IMR-90 (cell line): Measurements from ENCODE around the gene GAL3ST1. TPM values are rescaled to one million over a fixed set of nuclear protein-coding genes. Genes with fewer than 3 reads are reported as not detected.

Experiments used
- ATAC-seq: fragments of 200-7000 bp; cut with Tn5 transposase; 2 replicates; pipeline ENCODE4 v1.9.1; 2020; ENCODE audit warnings: low read depth, mild to moderate bottlenecking, moderate library complexity
- BruUV-seq: library from RNA; stranded (reverse); fragments of 400-500 nt; replicated peaks from 2 replicates; lab custom pipeline; 2021; lab: Mats Ljungman, UMichigan
- CTCF ChIA-PET: fragments of 300-600 bp; formaldehyde crosslinking; extraction: SDS; loops from one replicate; lab custom pipeline; 2021; ENCODE audit warnings: antibody characterized with exemption; lab: Yijun Ruan, JAX
- POLR2A ChIA-PET: fragments of 300-600 bp; sonication (Branson Sonifier 250); formaldehyde crosslinking; loops from one replicate; lab custom pipeline; 2022; ENCODE audit warnings: antibody characterized with exemption; ENCODE audit not compliant: unreplicated experiment; lab: Charles Lee
- DNase-seq: peaks from one replicate; pipeline ENCODE4 v3.0.0; 2013
- H2AFZ ChIP-seq: replicated peaks from 2 replicates; pipeline ENCODE3; 2013; ENCODE audit warnings: low read length, mild to moderate bottlenecking; ENCODE audit not compliant: poor library complexity
- H2AK5ac ChIP-seq: 2 replicates; pipeline ENCODE4 v1.6.1; 2013; ENCODE audit warnings: low read depth, low read length, inconsistent platforms
- H2AK9ac ChIP-seq: replicated peaks from 2 replicates; pipeline ENCODE3; 2013; ENCODE audit warnings: mild to moderate bottlenecking, low read depth, low read length, moderate library complexity; ENCODE audit not compliant: poor library complexity
- H2BK120ac ChIP-seq: 2 replicates; pipeline ENCODE4 v1.6.1; 2013; ENCODE audit warnings: low read depth, low read length, inconsistent platforms
- H2BK15ac ChIP-seq: 3 replicates; pipeline ENCODE4 v1.6.1; 2013; ENCODE audit warnings: low read depth, low read length, inconsistent platforms
- H2BK20ac ChIP-seq: 2 replicates; pipeline ENCODE4 v1.6.1; 2013; ENCODE audit warnings: low read depth, mild to moderate bottlenecking, inconsistent platforms, low read length, moderate library complexity
- H2BK5ac ChIP-seq: 2 replicates; pipeline ENCODE4 v1.6.1; 2013; ENCODE audit warnings: mild to moderate bottlenecking, low read depth, low read length, inconsistent platforms; ENCODE audit not compliant: poor library complexity, severe bottlenecking
- H3K14ac ChIP-seq: replicated peaks from 2 replicates; pipeline ENCODE4 v1.6.1; 2013; ENCODE audit warnings: low read depth, low read length, inconsistent platforms
- H3K18ac ChIP-seq: 2 replicates; pipeline ENCODE4 v1.6.1; 2013; ENCODE audit warnings: low read depth, low read length, control low read depth
- H3K23ac ChIP-seq: 2 replicates; pipeline ENCODE4 v1.6.1; 2013; ENCODE audit warnings: low read depth, low read length, inconsistent platforms
- H3K27ac ChIP-seq: 2 replicates; pipeline ENCODE4 v1.5.1; 2013; ENCODE audit warnings: mild to moderate bottlenecking, control low read depth, low read length; ENCODE audit not compliant: insufficient read depth
- H3K27me3 ChIP-seq: 2 replicates; pipeline ENCODE4 v1.6.1; 2013; ENCODE audit warnings: low read length; ENCODE audit not compliant: control insufficient read depth, insufficient read depth
- H3K36me3 ChIP-seq: 2 replicates; pipeline ENCODE4 v1.6.1; 2013; ENCODE audit warnings: low read length, mixed read lengths; ENCODE audit not compliant: control insufficient read depth, insufficient read depth
- H3K4ac ChIP-seq: 2 replicates; pipeline ENCODE4 v1.6.1; 2013; ENCODE audit warnings: low read depth, low read length, inconsistent platforms
- H3K4me1 ChIP-seq: 2 replicates; pipeline ENCODE4 v1.6.1; 2013; ENCODE audit warnings: low read length, mixed read lengths; ENCODE audit not compliant: control insufficient read depth, insufficient read depth
- H3K4me2 ChIP-seq: 2 replicates; pipeline ENCODE4 v1.6.1; 2013; ENCODE audit warnings: low read depth, mild to moderate bottlenecking, control low read depth, low read length, moderate library complexity
- H3K4me3 ChIP-seq: 2 replicates; pipeline ENCODE4 v1.5.1; 2013; ENCODE audit warnings: low read depth, mild to moderate bottlenecking, control low read depth, low read length, moderate library complexity; ENCODE audit not compliant: insufficient read depth
- H3K56ac ChIP-seq: 2 replicates; pipeline ENCODE4 v1.6.1; 2013; ENCODE audit warnings: low read length, inconsistent platforms; ENCODE audit not compliant: insufficient read depth; ENCODE audit errors: extremely low read depth
- H3K79me1 ChIP-seq, 2 experiments: 2 replicates each; pipeline ENCODE4 v1.6.1; 2013; ENCODE audit warnings: low read length in 2 of 2, inconsistent platforms in 1 of 2, low read depth in 1 of 2
- H3K9ac ChIP-seq: 2 replicates; pipeline ENCODE4 v1.6.1; 2013; ENCODE audit warnings: low read depth, low read length, control low read depth
- H3K9me1 ChIP-seq: 2 replicates; pipeline ENCODE4 v1.6.1; 2013; ENCODE audit warnings: low read length, inconsistent platforms; ENCODE audit not compliant: insufficient read depth
- H3K9me3 ChIP-seq: 2 replicates; pipeline ENCODE4 v1.6.1; 2013; ENCODE audit warnings: low read length; ENCODE audit not compliant: control insufficient read depth, insufficient read depth
- H4K20me1 ChIP-seq: 2 replicates; pipeline ENCODE4 v1.6.1; 2013; ENCODE audit warnings: low read length, inconsistent platforms; ENCODE audit not compliant: insufficient read depth
- H4K5ac ChIP-seq: 2 replicates; pipeline ENCODE4 v1.6.1; 2013; ENCODE audit warnings: mild to moderate bottlenecking, low read depth, low read length, control low read depth
- H4K8ac ChIP-seq, 2 experiments: 2 replicates each; pipeline ENCODE4 v1.6.1; 2013; ENCODE audit warnings: low read depth in 2 of 2, low read length in 2 of 2, control low read depth in 1 of 2, inconsistent platforms in 1 of 2
- H4K91ac ChIP-seq: 2 replicates; pipeline ENCODE4 v1.6.1; 2013; ENCODE audit warnings: low read depth, low read length, inconsistent platforms; ENCODE audit not compliant: insufficient read depth
- MAFK ChIP-seq: IDR thresholded peaks from 2 replicates; pipeline ENCODE4 v1.6.1; 2012; ENCODE audit warnings: low read depth, low read length, improper control_type of control experiment
- MXI1 ChIP-seq: IDR thresholded peaks from 2 replicates; pipeline ENCODE4 v1.6.1; 2012; ENCODE audit warnings: low read depth, mild to moderate bottlenecking, low read length, moderate library complexity, borderline replicate concordance
- NFE2L2 ChIP-seq: fragments of 150-350 bp; IDR thresholded peaks from 2 replicates; pipeline ENCODE4 v1.6.1; 2016; ENCODE audit warnings: low read depth, mild to moderate bottlenecking, low read length
- WGBS, 2 experiments: methylation state at CpG; one replicate each; pipeline versions ENCODE4 v1.1.5 to v1.1.7; 2013; ENCODE audit warnings: missing lambda C conversion rate in 2 of 2; ENCODE audit not compliant: insufficient read length in 1 of 2; ENCODE audit errors: extremely low coverage in 2 of 2; 5-methylcytosine and 5-hydroxymethylcytosine counted together
- dilution Hi-C: fragments of 300-500 bp; cut with HindIII; formaldehyde crosslinking; loops from one replicate; pipeline ENCODE4 v1.14.3; 2018; ENCODE audit warnings: low sequenced_read_pairs; ENCODE audit not compliant: unreplicated experiment
- in situ Hi-C: fragments of 300-500 bp; cut with MboI; formaldehyde crosslinking; loops from 3 replicates; pipeline ENCODE4 v1.14.3; 2019; ENCODE audit warnings: low sequenced_read_pairs, inconsistent platforms, mixed read lengths
- intact Hi-C: fragments of 100-400 bp; cut with micrococcal nuclease; formaldehyde crosslinking; loops from 2 replicates; pipeline ENCODE4 v1.10.0; 2022
- polyA plus RNA-seq, 3 experiments: library from polyadenylated mRNA; depleted of rRNA; stranded (reverse); fragments of >200 nt; gene quantifications; 2 replicates each; pipeline ENCODE4 v1.2.3, GENCODE V29; 2012; ENCODE audit warnings: low replicate concordance in 1 of 3
- total RNA-seq: library from RNA; depleted of rRNA; stranded (reverse); fragments of >200 nt; gene quantifications from 2 replicates; pipeline ENCODE4 v1.2.3, GENCODE V29; 2012
- TF ChIP-seq, protein P1 (sequence below): fragments of 150-350 bp; IDR thresholded peaks from 2 replicates; pipeline ENCODE4 v1.6.1; 2017; ENCODE audit warnings: mild to moderate bottlenecking, antibody characterized with exemption, low read length, low read depth

GAL3ST1 gene
- total and polyA plus RNA-seq, 2 of the 4 experiments (the other 2 are of a cell fraction), result not detected

DNA sequence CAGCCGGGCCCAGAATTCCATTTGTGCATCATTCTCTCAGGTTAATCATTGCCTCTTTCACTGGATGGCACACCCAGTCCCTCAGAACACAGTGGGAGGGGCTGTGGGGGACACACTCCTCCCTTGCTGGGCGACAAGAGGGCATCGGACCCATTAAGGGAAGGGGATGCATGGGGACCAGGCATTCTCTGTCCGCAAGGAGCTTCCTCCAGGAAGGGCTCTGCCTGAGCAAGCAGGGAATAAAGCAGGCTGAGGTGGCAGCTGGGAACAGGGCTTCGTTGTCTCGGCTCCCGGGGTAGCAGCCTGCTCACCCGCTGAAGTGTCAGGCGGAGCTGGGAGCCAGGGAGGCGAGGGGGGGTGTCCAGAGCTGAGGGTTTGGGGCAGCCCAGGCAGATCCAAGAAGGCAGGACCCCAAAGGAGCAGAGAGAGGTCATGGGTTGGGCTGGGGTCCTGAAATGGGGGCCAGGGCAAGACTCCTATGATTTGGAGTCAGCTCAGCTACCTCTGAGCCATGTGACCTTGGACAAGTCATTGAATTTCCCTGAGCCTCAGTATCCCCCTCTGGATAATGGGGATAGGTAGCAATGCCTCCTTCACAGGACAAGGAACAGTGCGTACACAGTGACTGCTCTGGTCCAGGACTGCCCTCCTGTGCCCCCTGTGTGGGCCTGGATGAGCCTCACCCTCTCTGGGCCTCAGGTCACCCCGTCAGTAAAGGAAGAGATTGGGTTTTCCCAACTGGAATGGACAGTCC lies 1.4 kb downstream of the GAL3ST1 start:
- Histone ChIP-seq H2AK9ac (no peak overlapping the region), H3K36me3 (peaks cover 20% of the 10 kb centered on the region), H3K9me1 (peaks cover 7% of the 10 kb centered on the region; the same call in 1 of the 2 replicates), H2BK20ac (no peak overlapping the region), H3K4me2 (no peak overlapping the region), H3K9ac (no peak overlapping the region), H2BK5ac (no peak overlapping the region), H3K18ac (no peak overlapping the region), H2AK5ac (no peak overlapping the region), H4K91ac (no peak overlapping the region), H3K9me3 (no peaks in the 10 kb centered on the region), H4K5ac (no peak overlapping the region), H2BK15ac (no peak overlapping the region), H4K8ac (no peak overlapping the region), H3K27me3 (peaks cover 31% of the 10 kb centered on the region), H3K14ac (no peak overlapping the region), H3K4me1 (peaks cover 9% of the 10 kb centered on the region), H3K23ac (no peak overlapping the region), H4K20me1 (no peaks in the 10 kb centered on the region; the same call in 1 of the 2 replicates), H3K79me1 (no peaks in the 10 kb centered on the region), H3K27ac (no peak overlapping the region), H2BK120ac (no peak overlapping the region), H3K4me3 (no peak overlapping the region), H3K56ac (no peak overlapping the region), H3K4ac (no peak overlapping the region), H2AFZ (no peak overlapping the region)
- ATAC-seq, result no peak
- no peak for TF ChIP-seq MXI1
- TF ChIP-seq NFE2L2, result no peak
- no peak for TF ChIP-seq MAFK
- TF ChIP-seq, protein P1, sequence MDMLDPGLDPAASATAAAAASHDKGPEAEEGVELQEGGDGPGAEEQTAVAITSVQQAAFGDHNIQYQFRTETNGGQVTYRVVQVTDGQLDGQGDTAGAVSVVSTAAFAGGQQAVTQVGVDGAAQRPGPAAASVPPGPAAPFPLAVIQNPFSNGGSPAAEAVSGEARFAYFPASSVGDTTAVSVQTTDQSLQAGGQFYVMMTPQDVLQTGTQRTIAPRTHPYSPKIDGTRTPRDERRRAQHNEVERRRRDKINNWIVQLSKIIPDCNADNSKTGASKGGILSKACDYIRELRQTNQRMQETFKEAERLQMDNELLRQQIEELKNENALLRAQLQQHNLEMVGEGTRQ, result no peak
- no TSS peak for BruUV-seq
- dilution Hi-C loops, result no loop called here
- POLR2A ChIA-PET, result no interaction called here
- in situ Hi-C loops, result no loop called here
- 60% methylated on average over 2 of the region's 12 CpGs; no CpG with 5 or more reads in 1 of the 2 experiments for WGBS, 2 experiments
- DNase-seq, result no peak
- intact Hi-C loops, result no loop called here
- CTCF ChIA-PET, result interaction anchor here (0.6 kb wide), 1 partner anchor 36 kb away, joined by 3 read pairs; no protein-coding TSS in a partner anchor
